GM12801 (cell line): ENCODE data around the gene PTDSS2.

Experiments
- CTCF ChIP-seq: IDR thresholded peaks from one replicate; pipeline ENCODE4 v1.5.1; 2011; ENCODE audit warnings: control low read depth; ENCODE audit not compliant: insufficient read length; ENCODE audit errors: extremely low read depth

PTDSS2 gene

DNA sequence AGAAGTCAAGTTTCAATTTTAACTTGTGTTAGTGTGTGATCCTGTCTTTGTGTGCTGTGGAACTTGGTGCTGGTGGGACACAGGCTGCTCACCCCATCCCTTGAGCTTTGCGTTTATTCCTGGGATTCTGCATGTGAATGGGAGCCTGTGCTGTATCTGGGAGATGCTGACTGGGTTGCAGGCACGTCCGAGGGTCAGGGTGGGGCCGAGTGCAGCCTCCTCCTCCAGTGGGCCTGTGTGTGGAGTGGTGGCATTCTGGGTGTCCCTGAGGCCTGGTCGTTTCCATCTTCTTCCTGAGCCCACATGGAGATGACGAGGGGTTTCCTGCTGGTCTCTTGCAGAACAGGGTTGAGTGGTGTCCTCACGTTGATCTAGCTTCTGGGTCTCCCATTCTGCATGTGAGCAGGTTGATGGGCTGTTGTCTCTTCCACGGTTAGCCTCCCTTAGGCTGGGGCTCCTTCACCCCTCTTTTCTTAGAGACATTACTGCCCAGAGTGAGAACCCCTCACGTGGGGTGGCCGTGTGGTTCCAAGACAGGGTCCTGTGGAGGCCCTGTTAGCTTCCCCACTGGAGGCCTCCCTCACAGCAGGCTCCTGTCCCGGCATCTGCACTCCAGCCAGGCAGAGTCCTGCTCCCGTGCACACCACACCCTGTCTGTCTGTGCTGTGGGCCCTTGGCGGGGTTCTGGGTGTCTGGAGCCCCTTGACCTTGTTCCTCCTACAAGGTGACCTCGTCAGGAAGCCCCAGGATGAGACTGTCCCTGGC, 4.9 kb downstream of the PTDSS2 start:
- TF ChIP-seq CTCF: no peak

- TF ChIP-seq CTCF: no peak
These were observed 5.6 kb downstream of the PTDSS2 start for GRCh38 chr11:455566-456147.

GRCh38 chr11:456533-456932, 6.5 kb downstream of the PTDSS2 start:
- no peak for TF ChIP-seq CTCF

DNA sequence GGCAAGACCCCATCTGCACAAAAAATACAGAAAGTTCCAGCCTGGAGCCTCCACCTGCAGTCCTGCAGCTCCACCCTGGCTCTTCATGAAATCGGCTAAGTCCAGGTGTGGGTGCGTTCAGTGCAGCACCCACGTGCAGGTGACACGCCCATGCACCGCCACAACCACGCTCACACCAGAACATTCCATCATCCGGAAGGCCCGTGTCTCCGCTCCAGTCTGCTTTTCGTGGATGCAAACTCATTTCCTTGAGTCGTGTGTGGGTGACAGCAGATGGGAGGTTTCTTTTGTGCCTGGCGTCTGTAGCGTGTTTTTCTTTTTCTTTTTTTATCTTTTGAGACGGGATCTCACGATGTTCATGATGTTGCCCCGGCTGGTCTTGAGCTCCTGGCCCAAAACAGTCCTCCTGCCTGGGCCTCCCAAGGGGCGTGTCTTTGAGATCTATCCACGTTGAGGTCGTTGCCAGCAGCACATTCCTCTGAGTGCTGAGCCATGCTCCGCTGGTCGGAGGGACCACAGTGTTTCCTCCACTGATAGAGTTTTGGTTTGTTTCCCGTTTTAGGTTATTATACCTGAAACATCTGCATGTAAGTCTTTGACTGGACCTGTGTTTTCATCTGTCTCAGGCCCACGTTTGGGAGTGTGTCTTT, 7.2 kb downstream of the PTDSS2 start:
- no peak for TF ChIP-seq CTCF

DNA sequence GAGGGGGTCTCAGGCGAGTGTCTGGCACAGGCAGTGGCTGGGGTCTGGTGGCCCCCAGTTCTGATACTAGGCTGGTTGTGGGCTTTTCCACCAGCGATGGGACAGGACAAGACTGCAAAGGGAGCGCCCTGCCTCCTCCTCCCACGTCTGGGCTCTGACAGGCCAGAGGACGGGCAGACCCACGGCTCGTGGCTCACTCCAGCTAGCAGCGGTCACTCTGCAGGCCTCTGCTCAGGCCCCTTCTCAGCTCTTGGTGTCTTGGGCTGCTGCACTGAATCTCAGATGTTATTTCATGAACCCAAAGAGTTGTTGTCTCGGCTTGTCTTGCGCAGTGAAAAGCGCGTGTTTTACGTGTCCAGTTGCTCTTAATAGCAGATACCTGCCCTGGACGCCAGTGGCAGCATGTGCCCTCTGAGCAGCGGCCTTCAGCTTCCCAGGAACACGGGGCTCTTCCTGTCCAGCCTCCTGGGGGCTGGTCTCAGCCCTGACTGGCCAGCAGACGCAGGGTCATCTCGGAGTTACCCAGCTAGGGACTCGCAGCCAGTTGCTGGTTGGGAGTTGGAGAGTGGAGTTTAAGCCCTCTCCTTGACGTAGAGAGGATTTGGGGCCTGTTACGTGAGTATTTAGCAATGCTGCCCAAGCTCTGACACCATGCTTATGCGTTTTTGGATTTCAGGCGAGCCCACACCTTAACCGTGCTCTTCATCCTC, 9.6 kb downstream of the PTDSS2 start:
- TF ChIP-seq CTCF: no peak

- no peak for TF ChIP-seq CTCF
These were observed 10.5 kb downstream of the PTDSS2 start for GRCh38 chr11:460331-461199.
